HG02571 (cell line): Measurements from ENCODE around the gene NUDT10.
"Not testable (repeated sequence)": the region's sequence is repeated elsewhere in the genome, so short reads cannot be mapped to it uniquely, and the experiment has no call there.

ENCODE experiments used
- ATAC-seq: cut with Tn5 transposase; IDR thresholded peaks from one replicate; pipeline ENCODE4 v1.9.1; 2021; ENCODE audit warnings: mild to moderate bottlenecking, moderate library complexity; ENCODE audit not compliant: unreplicated experiment

NUDT10 gene

DNA sequence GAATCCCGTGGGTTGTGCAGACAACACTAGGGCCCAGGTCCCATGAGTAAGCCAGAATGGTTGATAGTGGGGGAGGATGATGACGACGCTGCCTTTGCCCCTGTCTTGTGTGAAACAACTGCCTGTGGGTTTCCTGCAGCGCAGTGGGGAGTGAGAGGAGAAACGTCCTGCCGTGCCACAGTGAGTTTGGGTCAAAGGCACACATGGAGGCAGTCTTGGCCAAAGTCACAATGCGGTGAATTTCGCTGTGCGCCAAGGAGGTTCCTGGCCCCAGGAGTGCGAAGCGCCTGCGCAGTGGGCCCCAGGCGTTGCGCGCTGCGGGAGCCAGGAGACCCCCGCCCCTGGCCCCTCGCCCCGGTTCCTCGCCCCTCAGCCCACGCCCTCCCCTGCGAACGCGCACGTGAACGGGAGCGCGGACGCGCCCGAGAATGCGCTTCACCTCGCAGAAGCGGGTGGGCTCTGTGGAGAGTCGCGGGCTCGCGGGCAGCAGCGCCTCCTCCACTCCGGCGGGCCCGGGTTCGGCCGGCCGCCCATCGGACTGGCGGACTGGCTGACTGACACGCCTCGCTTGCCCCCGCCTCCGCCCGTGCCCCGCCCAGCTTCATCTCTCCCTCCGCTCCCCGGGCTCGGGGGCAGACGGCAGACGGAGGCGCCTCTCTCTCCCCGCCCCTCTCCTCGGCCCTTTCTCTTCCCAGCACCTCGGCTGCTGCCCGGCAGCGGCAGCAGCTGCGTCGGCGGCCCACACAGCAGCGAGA is at the start of gene NUDT10:
Gene NUDT10, plus strand, starts transcription at position 635 of the 755 bp plus-strand sequence. CDS start 144 bp downstream, outside the sequence.
- ATAC-seq = no peak

DNA sequence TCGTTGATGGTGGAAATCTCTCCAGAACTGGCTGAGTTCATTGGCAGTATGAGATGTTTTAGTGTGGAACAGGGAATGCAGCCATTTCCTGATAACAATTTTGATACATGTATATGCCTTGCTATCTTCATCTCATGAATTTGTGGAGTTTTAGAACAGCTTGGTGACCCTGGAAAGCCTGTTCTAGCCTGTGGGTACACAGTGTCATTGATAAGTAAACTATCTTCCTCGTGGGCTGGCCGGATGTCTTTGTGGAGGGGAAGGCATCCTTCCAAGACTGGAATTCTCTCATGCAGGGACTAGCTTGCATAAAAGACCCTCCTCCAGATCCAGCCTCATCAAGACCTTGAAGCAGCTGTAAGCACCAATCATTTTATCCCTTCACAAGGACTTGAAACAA is 40.2 kb upstream of the NUDT10 start:
- ATAC-seq = no peak

DNA sequence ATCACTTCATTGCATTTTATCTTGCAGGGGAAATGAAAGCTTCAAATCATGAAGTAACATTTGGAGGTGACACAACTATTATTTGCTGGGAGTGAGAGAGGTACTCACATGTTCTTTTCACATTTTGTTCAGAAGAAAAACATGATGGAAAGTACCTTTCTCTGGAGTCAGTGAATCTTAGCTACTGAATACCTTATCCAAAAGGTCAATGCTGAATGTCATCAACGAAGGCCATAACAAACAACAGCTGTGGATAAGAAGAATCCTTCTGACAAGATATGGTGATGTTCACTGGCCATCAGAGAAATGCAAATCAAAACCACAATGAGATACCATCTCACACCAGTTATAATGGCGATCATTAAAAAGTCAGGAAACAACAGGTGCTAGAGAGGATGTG is 36.5 kb upstream of the NUDT10 start:
- ATAC-seq = no peak

DNA sequence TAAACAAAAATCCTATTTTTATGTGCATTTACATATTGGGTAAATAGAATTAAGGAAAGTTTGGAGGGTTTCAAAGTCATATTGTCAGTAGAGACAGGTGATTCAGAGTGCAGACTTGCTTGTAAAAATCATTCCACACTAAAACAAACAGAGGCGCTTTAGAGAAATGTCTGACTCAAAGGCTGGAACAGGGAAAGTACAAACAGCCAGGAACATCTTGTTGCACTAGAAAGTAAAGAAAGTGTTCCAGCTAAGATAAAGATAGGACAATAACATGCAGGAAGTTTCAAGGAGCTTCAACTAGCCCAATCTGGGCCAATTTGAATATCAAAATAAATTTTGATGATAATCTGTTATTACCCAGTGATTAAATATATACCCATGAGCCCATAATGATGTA is 16.4 kb upstream of the NUDT10 start:
- ATAC-seq = no peak

DNA sequence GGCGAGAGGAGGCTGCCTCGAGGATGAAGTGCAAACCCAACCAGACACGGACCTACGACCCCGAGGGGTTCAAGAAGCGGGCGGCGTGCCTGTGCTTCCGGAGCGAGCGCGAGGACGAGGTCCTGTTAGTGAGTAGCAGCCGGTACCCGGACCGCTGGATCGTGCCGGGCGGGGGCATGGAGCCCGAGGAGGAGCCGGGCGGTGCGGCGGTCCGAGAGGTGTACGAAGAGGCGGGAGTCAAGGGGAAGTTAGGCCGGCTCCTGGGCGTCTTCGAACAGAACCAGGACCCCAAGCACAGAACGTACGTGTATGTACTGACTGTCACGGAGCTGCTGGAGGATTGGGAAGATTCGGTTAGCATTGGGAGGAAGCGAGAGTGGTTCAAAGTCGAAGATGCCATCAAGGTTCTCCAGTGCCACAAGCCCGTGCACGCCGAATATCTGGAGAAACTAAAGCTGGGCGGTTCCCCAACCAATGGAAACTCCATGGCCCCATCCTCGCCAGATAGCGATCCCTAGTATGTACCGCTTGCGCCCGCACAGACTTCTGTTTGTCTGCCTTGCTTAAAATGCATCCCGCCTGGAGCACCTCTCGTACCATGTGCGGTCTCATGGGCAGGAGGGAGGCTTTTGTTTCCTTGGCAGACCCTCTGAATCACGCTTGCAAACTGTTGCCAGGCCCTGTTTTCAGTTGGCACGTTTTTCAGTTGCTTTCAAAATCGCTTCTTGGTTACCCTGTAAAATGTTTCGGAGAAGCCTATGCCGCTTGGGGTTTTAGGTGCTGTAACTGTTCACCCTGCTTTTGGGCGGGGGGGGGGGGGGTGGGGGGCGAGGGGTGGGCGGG is 542 bp downstream of the NUDT10 start:
- ATAC-seq = not testable (repeated sequence)

DNA sequence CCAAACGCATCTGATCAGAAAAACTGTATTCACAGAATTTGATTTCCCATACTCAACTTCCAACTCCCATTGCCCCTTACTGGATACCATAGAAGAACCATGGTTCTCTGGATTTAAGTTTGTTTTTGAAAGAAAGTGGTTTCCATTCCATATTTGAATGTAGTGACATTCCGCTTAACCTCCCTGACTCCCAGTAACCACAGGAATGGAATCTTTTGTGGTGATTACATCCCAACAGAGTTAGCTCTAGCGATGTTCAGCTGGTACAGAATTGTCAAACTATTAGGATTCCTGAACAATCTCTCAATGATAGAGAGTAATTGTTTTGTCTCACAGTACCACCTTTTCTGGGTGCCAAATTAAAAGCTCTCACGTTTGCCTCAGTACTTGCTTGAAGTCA is 1.7 kb downstream of the NUDT10 start:
- ATAC-seq = no peak

DNA sequence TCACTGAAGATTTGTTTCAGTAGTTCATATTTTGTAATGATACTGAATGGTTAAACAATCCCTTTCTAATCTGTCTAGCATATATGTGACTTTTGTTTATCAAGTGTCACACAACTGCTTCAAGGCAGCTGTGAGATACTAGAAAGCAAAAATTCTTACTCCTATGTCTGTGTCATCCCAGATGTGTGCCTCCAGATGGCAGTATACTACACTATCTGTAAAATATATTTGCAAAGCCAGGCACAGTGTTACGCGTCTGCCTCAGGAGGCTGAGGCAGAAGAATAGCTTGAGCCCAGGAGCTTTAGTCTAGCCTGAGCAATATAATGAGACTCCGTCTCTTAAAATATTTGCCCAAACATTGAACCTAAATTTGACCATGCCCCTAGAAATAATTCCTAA is 4.0 kb downstream of the NUDT10 start:
- ATAC-seq = no peak

DNA sequence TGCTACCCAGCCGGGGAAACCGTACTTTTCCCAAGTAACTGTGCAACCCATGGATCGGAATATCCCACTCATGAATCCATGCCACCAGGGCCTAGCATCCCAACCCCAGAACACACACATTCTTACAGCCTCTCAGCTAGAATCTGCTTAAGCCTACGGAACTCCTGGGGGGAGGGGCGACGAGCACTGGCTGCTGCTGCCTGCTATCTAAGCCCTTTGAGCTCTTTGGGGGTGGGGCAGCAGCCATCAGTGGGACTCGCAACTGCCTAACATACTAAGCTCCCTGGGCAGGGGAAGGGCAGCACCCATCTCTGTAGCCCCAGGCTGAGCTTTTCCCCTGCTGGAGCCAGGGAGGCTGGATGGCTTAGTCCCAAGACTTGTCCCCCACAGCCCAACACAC is 28.6 kb downstream of the NUDT10 start:
- ATAC-seq = no peak

DNA sequence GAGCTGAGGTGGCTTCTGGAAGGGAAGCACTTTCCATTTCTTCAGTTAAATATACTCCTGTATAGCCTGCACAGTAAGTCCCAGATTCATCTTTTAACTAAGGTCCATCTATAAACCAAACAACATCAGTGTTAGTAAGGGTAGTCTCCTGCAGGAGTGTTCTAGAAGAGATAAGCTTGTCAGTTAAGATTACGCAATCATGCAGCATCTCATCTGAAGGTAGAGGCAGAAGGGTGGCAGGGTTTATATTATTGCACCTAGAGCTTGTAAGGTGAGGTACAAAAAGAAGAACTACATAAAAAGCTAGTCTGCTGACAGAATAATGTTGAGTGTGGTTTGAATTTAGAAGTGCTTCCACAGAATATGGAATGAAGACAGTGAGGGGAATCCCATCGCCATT is 44.0 kb downstream of the NUDT10 start:
- ATAC-seq = no peak
